D341Med (cell line): ENCODE measurements around the gene KLHDC10.
"Not testable (repeated sequence)": the region's sequence is repeated elsewhere in the genome, so short reads cannot be mapped to it uniquely, and the experiment has no call there.

Source experiments
- DNase-seq: peaks from one replicate; pipeline ENCODE4 v3.0.0; 2012; ENCODE audit warnings: low spot score

KLHDC10 gene

GRCh38 chr7:130118294-130118693 lies 48.0 kb downstream of the KLHDC10 start:
- DNase-seq, result no peak

- DNase-seq, result no peak
These were observed 48.5 kb downstream of the KLHDC10 start for GRCh38 chr7:130118801-130119200.

- DNase-seq, result no peak
These were observed 53.2 kb downstream of the KLHDC10 start for GRCh38 chr7:130123501-130123900.

DNA sequence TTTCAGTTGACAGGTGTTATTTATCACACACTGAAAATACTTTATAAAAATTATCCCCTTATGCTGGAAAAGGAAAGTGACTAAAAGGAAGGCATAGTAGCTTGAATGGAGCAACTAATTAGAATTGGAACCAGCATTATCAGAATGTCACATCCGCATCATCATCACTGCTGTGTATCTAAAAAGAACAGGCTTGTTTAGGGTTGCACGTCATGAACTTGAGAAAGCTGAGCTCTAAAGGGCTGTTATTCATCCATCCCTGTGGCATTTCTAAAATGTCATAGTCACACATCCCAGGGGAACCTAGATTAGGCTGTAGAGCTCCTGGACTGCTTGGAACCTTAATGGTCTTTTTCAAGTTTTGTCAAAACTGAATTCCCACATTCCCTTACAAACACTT lies 54.4 kb downstream of the KLHDC10 start:
- DNase-seq, result no peak

DNA sequence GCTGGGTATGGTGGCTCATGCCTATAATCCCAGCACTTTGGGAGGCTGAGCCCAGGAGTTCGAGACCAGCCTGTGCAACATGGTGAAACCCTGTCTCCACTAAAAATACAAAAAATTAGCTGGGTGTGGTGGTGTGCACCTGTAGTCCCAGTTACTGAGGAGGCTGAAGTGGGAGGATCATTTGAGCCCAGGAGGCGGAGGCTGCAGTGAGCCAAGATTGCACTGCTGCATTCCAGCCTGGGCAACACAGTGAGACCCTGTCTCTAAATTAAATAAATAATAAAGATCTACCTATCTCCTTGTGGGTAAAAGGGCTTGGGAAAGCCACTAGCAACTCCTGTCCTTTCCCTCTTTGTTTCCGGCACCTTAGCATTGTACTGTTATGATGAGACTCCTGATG lies 56.5 kb downstream of the KLHDC10 start:
- not testable (repeated sequence) for DNase-seq

DNA sequence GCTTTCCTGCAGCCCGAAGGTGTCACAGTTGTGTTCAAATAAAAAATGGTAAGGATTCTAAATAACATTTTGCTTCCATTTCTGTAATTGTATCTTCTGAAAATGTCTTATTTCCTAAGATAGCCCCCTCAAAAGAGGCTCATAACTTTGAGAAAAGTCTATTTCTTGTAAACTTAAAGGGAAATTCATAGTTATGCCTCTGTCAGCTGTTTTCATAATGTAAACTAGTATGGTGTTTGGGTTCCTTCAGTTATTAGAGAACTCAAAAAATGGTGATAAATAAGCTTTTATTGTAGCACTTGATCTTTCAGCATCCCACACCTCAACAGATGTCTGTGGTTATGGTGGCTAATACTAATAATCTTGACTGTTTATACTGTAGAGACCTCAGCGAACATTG lies 57.1 kb downstream of the KLHDC10 start:
- DNase-seq, result no peak

DNA sequence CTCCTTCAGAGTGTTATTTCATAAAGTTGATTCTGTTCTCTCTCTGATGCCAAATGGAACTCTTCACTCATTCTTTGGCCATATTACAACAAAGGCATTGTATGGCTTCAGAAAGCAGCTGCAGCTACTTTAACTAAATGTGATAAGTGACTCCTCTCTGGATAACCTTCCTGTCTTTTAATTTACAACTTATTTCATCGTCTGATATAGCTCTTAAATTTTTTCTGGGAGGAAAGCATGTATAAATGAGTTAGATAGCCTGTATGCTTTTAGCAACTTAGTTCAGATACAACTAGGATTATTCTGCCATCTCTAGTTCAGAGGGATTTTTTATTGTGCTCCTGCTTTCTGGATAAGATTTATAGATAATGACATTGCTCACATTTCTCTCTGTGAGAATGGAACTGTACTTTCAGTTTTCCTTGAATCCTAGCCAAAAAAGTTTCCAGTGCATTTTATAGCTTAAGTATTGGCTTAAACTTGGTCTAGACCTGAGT lies 57.5 kb downstream of the KLHDC10 start:
- no peak for DNase-seq

GRCh38 chr7:130129011-130129411 lies 58.7 kb downstream of the KLHDC10 start:
- no peak for DNase-seq

- no peak for DNase-seq
These were observed 61.0 kb downstream of the KLHDC10 start for GRCh38 chr7:130131191-130131834.

DNA sequence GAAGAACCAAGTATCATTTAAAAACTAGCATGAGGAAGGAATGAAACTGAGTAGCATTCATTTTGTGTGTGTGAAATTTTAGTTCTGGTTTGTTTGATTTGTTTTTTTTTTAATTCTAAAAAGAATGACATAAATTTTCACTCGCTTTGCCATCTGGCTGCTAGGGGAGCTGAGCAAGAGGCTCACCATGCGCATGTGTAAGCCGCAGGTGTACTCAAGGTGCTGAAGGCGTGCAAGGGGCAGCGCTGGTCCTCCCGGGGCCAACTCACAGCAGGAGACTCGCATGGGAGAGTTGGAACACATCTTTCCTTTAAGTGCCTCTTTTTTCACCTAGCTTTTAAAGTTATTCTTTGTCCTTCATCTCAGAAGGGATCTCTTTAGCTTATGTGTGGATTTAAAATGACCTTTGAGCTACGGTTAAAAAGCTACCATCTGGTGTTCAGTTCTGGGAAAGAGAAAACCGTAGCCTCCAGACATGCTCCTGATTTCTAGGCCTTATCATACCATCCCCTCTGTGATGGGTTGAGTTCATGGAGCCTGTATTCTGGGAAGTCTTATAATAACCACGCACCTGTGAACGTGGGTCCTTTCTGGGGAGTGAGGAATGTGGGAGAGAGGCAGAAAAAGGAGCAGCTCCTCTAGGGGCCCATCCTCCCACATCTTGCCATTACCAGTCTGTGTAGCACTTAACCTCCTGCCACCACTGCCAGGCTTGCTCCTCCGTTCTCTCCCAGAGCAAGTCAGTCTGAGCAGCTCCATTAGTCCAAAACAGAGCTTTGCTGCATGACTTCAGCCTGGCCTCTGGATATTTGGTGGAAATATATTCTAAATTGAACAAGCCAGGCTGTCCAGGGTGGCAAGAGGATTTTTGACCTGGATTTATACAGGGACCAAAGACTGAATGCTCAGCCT lies 61.9 kb downstream of the KLHDC10 start:
- no peak for DNase-seq

DNA sequence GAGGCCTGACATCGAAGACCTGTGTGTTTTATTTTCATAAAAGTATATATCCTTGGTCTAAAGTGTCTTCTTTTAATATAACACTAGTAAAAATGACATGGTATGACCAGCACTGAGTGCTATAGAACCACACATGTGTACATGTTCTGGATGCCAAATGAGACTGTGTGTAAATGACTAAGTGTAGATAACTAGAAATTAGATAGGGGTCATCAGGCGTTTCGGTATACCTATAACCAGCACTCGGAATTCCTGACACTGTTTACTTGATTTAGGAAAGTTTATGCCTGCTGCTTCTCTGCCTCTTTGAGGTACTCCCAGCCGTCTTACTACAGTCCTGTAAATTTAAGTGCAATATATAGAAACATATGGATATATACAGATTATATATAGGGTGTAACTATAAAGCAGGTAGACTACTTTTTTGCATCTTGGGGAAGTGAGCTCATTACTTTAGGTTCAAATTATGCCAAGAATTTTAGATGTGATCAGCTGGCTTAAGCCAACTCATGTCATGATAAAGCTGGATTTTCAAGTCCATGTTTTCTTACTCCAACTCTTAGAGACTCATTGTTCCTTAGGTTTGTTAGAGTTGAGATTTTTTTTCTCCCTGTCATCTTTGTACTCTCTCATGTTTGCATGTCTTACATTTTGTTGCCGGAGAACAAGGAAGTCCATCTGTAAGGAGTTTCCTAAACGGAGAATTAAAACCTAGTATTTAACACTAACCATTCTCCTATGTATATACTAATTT lies 62.9 kb downstream of the KLHDC10 start:
- no peak for DNase-seq

DNA sequence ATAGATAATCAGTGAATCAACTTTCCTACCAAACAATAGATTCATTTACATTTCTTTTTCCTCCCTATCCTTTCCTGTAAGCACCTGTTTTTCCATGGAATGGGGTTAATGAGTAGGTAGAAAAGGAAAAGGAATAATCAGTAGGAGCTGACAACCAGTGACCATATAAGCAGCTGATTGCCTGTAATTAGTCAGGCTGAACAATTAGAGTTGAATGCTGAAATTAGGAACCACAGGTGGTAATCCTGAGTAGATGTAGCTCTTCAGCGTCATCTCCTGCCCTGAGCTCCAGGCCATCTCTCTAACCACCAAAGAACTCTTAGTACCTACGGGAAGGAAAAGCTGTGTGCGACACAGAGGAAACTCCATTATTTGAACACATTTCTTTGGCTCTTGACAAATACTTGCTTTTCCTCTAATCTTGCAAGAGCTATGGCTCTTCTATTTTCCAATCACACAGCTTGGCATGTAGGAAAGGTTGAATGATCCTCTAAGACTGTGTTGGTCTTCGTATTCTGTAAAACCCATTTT lies 63.8 kb downstream of the KLHDC10 start:
- no peak for DNase-seq

DNA sequence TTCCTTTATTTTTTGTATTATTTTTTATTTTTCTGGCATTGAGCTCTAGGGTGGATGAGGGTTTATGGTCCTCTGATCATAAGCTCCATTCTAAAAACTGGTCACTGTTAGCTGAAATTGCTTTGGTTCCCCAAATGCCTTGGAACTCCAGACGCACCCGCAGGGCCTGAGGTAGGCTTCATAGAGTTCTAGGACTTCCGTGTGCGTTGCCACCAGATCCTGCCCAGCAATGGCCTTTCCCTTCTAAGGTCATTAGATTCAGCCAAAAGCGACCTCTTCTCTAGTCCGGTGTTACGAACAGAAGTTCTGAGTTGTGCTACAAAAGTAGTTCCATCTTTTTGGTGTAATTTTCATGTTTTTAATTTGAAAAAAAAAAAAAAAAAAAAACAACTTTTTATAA lies 64.4 kb downstream of the KLHDC10 start:
- DNase-seq, result no peak

DNA sequence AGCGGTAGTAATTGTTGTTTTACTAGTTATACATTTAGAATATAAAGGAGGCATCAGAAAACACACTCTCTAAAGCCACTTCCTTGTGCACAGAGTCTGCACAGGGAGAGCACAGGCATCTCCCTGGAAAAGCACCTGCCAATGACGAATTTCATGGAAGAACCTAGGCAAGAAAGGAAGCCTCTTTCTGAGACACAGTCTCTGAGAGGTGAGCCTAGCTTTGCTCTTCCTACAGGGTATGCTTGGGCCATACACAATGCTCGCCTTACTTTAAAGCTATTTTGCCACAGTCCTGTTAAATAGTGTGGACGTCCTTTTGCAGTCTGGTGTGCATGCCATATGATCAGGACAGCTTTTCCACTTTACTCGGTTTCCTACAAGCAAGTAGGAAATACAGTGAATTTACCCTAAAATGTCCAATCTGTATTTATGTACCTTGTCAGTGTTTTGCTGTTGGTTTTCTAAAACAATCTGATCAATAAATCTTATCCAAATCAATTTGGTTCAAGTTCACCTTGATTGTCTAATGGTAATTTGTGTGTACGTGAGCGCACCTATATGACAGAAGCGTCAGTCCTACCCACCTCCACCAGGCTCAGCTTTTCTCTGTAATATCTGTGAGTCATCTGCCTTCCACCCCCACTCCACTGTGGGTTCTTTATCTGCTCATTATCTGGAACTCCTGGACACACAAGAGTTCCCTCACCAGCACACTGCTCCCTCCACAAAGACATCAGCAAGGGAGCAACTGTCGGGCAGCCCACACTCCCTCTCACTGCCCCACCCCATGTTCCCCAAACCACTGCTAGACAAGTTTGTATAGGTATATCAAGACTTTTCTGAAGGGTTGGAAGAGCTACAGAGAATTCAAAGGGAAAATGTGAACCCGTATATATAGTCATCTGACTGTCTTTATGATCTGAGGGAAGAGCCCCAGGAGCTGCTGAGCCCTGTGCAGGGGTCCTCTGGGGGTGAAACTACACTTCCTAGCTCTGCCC lies 65.2 kb downstream of the KLHDC10 start:
- no peak for DNase-seq

GRCh38 chr7:130136579-130137167 lies 66.3 kb downstream of the KLHDC10 start:
- DNase-seq, result no peak

- DNase-seq, result no peak
These were observed 66.9 kb downstream of the KLHDC10 start for GRCh38 chr7:130137207-130137606.

GRCh38 chr7:130139193-130139960 lies 69.0 kb downstream of the KLHDC10 start:
- no peak for DNase-seq

- DNase-seq, result no peak
These were observed 70.3 kb downstream of the KLHDC10 start for GRCh38 chr7:130140551-130141160.

GRCh38 chr7:130141161-130141883 lies 71.0 kb downstream of the KLHDC10 start:
- no peak for DNase-seq
